Measurements from ENCODE around the gene SLC22A7. TPM values are rescaled to one million over a fixed set of nuclear protein-coding genes. Genes with fewer than 3 reads are reported as not detected.
A peak's percentile ranks its signal among the peaks of the same experiment; 100 is the strongest.

The SLC22A7 gene
- total RNA-seq, 2 donors from 2014 or later: not detected

DNA sequence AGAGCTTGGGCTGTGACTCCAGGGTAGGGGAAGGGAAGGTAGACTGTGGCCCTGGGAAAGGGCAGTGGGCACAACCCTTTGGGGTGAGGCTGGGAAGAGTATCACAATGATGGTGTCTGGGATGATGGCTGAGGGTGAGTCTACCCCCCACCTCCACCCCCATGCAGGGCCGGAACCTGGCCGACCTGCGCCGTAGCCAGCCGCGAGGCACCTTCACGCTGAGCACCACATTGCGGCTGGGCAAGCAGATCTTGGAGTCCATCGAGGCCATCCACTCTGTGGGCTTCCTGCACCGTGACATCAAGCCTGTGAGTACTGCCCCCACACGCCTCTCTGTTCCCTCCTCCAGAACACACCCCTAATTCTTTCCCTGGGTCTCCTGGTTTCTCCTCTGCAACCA lies 44.7 kb upstream of the SLC22A7 start:
- no peaks in the 10 kb centered on the region for H3K36me3 Mint-ChIP-seq (ENCODE audit: low read depth)
- Histone ChIP-seq H3K9ac (ENCODE audit: extremely low read depth, low read length, poor library complexity, severe bottlenecking) (no peak overlapping the region), H3K36me3 (ENCODE audit: control insufficient read depth, insufficient read depth, low read length) (no peaks in the 10 kb centered on the region), H3K4me1 (ENCODE audit: control insufficient read depth, insufficient read depth, low read length) (no peaks in the 10 kb centered on the region), H3K9me3 (ENCODE audit: control insufficient read depth, low read length) (no peaks in the 10 kb centered on the region), H3K27me3 (ENCODE audit: control insufficient read depth, insufficient read depth, low read length, poor library complexity, severe bottlenecking) (peaks cover 7% of the 10 kb centered on the region), H3K4me3 (ENCODE audit: low read length) (no peak overlapping the region), H3K27ac (ENCODE audit: low read depth, low read length) (no peak overlapping the region)
- H3K9me3 Mint-ChIP-seq: no peaks in the 10 kb centered on the region
- H3K4me1 Mint-ChIP-seq: peaks cover 9% of the 10 kb centered on the region
- TF ChIP-seq CTCF (conservative IDR thresholded peaks at IDR 0.05): no peak
- H3K27ac Mint-ChIP-seq: no peak overlapping the region
- H3K4me3 Mint-ChIP-seq: no peak overlapping the region
- 91 to 94% methylated on average over 3 to 11 of the region's 11 CpGs for WGBS, 2 experiments (ENCODE audit: insufficient coverage in 1 of 2, insufficient read length in 1 of 2)
- no peak for DNase-seq
- H3K27me3 Mint-ChIP-seq (ENCODE audit: insufficient read depth): peaks cover 29% of the 10 kb centered on the region

GRCh38 chr6:43254138-43254817 lies 43.8 kb upstream of the SLC22A7 start:
- peaks cover 9% of the 10 kb centered on the region for H3K4me1 Mint-ChIP-seq
- Histone ChIP-seq H3K4me3 (ENCODE audit: low read length) (no peak overlapping the region), H3K27me3 (ENCODE audit: control insufficient read depth, insufficient read depth, low read length, poor library complexity, severe bottlenecking) (no peaks in the 10 kb centered on the region), H3K36me3 (ENCODE audit: control insufficient read depth, insufficient read depth, low read length) (no peaks in the 10 kb centered on the region), H3K27ac (ENCODE audit: low read depth, low read length) (no peak overlapping the region), H3K9ac (ENCODE audit: extremely low read depth, low read length, poor library complexity, severe bottlenecking) (no peak overlapping the region), H3K4me1 (ENCODE audit: control insufficient read depth, insufficient read depth, low read length) (no peaks in the 10 kb centered on the region), H3K9me3 (ENCODE audit: control insufficient read depth, low read length) (no peaks in the 10 kb centered on the region)
- H3K27me3 Mint-ChIP-seq (ENCODE audit: insufficient read depth): peaks cover 22% of the 10 kb centered on the region
- H3K4me3 Mint-ChIP-seq: no peak overlapping the region
- H3K36me3 Mint-ChIP-seq (ENCODE audit: low read depth): no peaks in the 10 kb centered on the region
- DNase-seq: peak; percentile 30
- WGBS, 2 experiments (ENCODE audit: insufficient coverage in 1 of 2, insufficient read length in 1 of 2): 94 to 96% methylated on average over 13 to 15 of the region's 15 CpGs
- no peak for TF ChIP-seq CTCF (conservative IDR thresholded peaks at IDR 0.05)
- no peaks in the 10 kb centered on the region for H3K9me3 Mint-ChIP-seq
- H3K27ac Mint-ChIP-seq: no peak overlapping the region

DNA sequence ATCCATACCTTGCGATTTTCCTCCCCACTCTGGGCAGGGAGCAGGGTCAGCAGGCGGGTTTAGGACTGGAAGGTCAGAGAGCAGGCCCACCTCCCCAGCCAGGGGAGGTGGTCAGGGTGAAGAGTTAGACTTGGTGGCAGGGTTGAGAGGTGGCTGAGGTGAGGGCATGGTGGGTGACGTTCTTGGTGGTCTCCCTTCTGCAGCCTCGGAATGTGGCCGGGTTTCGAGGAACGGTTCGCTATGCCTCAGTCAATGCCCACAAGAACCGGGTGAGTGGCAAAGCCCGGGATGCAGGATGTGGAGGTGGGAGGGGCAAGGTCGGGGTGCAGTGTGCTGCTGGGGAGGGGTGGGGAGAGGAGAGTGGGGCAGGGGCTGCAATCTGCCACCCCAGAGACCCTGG lies 43.2 kb upstream of the SLC22A7 start:
- H3K36me3 Mint-ChIP-seq (ENCODE audit: low read depth): no peaks in the 10 kb centered on the region
- Histone ChIP-seq H3K36me3 (ENCODE audit: control insufficient read depth, insufficient read depth, low read length) (no peaks in the 10 kb centered on the region), H3K9ac (ENCODE audit: extremely low read depth, low read length, poor library complexity, severe bottlenecking) (no peak overlapping the region), H3K4me3 (ENCODE audit: low read length) (no peak overlapping the region), H3K4me1 (ENCODE audit: control insufficient read depth, insufficient read depth, low read length) (no peaks in the 10 kb centered on the region), H3K9me3 (ENCODE audit: control insufficient read depth, low read length) (no peaks in the 10 kb centered on the region), H3K27me3 (ENCODE audit: control insufficient read depth, insufficient read depth, low read length, poor library complexity, severe bottlenecking) (no peaks in the 10 kb centered on the region), H3K27ac (ENCODE audit: low read depth, low read length) (no peak overlapping the region)
- 89 to 90% methylated on average over 2 to 11 of the region's 11 CpGs for WGBS, 2 experiments (ENCODE audit: insufficient coverage in 1 of 2, insufficient read length in 1 of 2)
- H3K9me3 Mint-ChIP-seq: no peaks in the 10 kb centered on the region
- H3K4me1 Mint-ChIP-seq: peaks cover 9% of the 10 kb centered on the region
- no peak overlapping the region for H3K4me3 Mint-ChIP-seq
- H3K27ac Mint-ChIP-seq: no peak overlapping the region
- no peak for TF ChIP-seq CTCF (conservative IDR thresholded peaks at IDR 0.05)
- no peak for DNase-seq
- peaks cover 21% of the 10 kb centered on the region for H3K27me3 Mint-ChIP-seq (ENCODE audit: insufficient read depth)

Data from endodermal cell (in vitro differentiated cells).